K562 (cell line): ENCODE results near the gene MBD4. TPM values are rescaled to one million over a fixed set of nuclear protein-coding genes. Genes with fewer than 3 reads are reported as not detected.

ENCODE experiments used
- MCM7 ChIP-seq, 2 experiments: fragments of 450-650 bp; IDR thresholded peaks; 2 replicates each; pipeline ENCODE4 v1.6.1; 2016 to 2018
- NFE2L1 ChIP-seq: fragments of 450-650 bp; IDR thresholded peaks from 2 replicates; pipeline ENCODE4 v1.6.1; 2016; ENCODE audit warnings: missing genetic modification characterization, low read depth, mild to moderate bottlenecking, missing compliant biosample characterization, moderate library complexity, borderline replicate concordance
- SMARCC2 ChIP-seq: fragments of 450-650 bp; IDR thresholded peaks from 2 replicates; pipeline ENCODE4 v1.6.1; 2017; ENCODE audit warnings: antibody characterized with exemption, moderate library complexity, mild to moderate bottlenecking, low read depth
- YBX1 ChIP-seq: fragments of 450-650 bp; IDR thresholded peaks from 2 replicates; pipeline ENCODE4 v1.7.1; 2016; ENCODE audit warnings: mild to moderate bottlenecking
- ZNF121 ChIP-seq: sonication (generic); formaldehyde crosslinking; conservative IDR thresholded peaks from 2 replicates; pipeline ENCODE4 v1.8.0; 2022; ENCODE audit warnings: missing genetic modification reagents
- ZNF274 ChIP-seq: IDR thresholded peaks from 2 replicates; pipeline ENCODE4 v1.6.1; 2011; ENCODE audit warnings: low read depth, mild to moderate bottlenecking, low read length, moderate library complexity, borderline replicate concordance
- ZNF407 ChIP-seq: fragments of 450-650 bp; IDR thresholded peaks from 2 replicates; pipeline ENCODE4 v1.6.1; 2016; ENCODE audit warnings: low read depth
- ZNF639 ChIP-seq, 2 experiments: fragments of 200-800 bp in 1 of 2; sonication (Bioruptor generic) in 1 of 2; sonication (generic) in 1 of 2; formaldehyde crosslinking in 1 of 2; IDR thresholded peaks in 1 of 2; conservative IDR thresholded peaks in 1 of 2; 2 replicates each; pipeline versions ENCODE4 v1.5.0 to v1.6.1; 2016 to 2020; ENCODE audit warnings: missing compliant biosample characterization in 1 of 2, missing genetic modification characterization in 1 of 2, missing genetic modification reagents in 1 of 2
- polyA plus RNA-seq, 8 experiments: library from polyadenylated mRNA; depleted of rRNA in 4 of 8; stranded (reverse) in 5 of 8; unstranded in 3 of 8; fragments of >200 nt; fragmentation: Nextera tagmentation in 2 of 8; fragmentation: Illumina TruSeq in 1 of 8; extraction: Ambion mirVana in 2 of 8; extraction: Trizol in 1 of 8; gene quantifications; 2 replicates each; pipeline versions ENCODE4 v1.2.1 to v1.2.3, GENCODE V29; 2011 to 2014; ENCODE audit warnings: inconsistent platforms in 1 of 8, missing spikeins in 1 of 8
- total RNA-seq, 7 experiments: library from RNA; depleted of rRNA in 6 of 7; stranded (reverse); fragments of >200 nt in 6 of 7; fragmentation: Illumina TruSeq in 2 of 7; extraction: Trizol in 2 of 7; gene quantifications; 2 replicates each; pipeline versions ENCODE4 v1.2.1 to v1.2.3, GENCODE V29; 2011 to 2021; ENCODE audit warnings: low replicate concordance in 1 of 7
- TF ChIP-seq, protein P1 (sequence below): fragments of 250-450 bp; sonication (Bioruptor Pico); IDR thresholded peaks from 2 replicates; pipeline ENCODE4 v1.4.0; 2020
- TF ChIP-seq, protein P2 (sequence below): fragments of 450-650 bp; formaldehyde crosslinking; IDR thresholded peaks from 2 replicates; pipeline ENCODE4 v1.4.0; 2022; ENCODE audit warnings: missing genetic modification characterization

MBD4 gene
- total and polyA plus RNA-seq, 9 of the 15 experiments (the other 6 are each of a cell fraction or from before 2014, with no cell fraction given): 13.3 to 63.9 (median 39.0) TPM

DNA sequence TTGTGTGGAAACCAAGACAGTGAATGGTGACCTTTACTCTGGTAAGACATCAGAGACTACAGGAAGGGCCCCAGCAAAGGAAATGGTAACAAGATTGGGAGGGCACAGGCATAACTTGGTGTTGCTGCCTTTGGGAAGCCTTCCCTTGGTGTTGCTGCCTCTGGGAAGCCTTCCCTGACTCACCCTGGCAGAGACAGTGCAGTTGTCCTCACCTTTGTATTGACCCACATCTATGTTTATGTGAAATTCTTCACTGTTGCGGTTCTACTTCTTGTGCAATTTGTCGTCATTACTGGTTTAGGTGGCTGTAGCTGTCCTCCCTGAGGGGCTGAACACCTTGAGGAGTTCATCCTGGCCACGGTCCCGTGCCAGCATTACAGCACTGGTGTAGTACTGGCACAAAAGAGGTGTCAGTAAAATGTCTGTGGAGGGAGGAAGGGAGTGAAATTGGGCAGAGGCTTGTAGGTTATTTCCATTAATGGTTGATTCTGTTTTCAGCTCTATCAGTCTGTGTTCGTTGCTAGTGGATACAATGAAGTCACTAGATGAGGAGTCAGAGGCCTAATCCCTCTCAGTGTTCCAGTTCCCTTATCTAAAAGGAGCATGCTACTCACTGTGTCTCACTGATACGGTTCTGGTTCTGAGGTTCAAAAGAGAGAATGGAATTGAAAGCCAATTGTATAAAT is 21.9 kb upstream of the MBD4 start (continued):
- TF ChIP-seq ZNF639 (CRISPR knock-in tag; conservative IDR thresholded peaks at IDR 0.05 in 1 of 2, IDR thresholded peaks at IDR 0.05 in 1 of 2) (peak in 1 of 2 experiments; percentile 81; a peak in 2 of 4 replicates), SMARCC2 (peak; percentile 96), NFE2L1 (tag) (no peak), ZNF407 (no peak), ZNF121 (CRISPR knock-in tag) (no peak), ZNF274 (no peak), MCM7 (IDR thresholded peaks at IDR 0.05) (no peak), YBX1 (no peak)
- TF ChIP-seq, protein P1, sequence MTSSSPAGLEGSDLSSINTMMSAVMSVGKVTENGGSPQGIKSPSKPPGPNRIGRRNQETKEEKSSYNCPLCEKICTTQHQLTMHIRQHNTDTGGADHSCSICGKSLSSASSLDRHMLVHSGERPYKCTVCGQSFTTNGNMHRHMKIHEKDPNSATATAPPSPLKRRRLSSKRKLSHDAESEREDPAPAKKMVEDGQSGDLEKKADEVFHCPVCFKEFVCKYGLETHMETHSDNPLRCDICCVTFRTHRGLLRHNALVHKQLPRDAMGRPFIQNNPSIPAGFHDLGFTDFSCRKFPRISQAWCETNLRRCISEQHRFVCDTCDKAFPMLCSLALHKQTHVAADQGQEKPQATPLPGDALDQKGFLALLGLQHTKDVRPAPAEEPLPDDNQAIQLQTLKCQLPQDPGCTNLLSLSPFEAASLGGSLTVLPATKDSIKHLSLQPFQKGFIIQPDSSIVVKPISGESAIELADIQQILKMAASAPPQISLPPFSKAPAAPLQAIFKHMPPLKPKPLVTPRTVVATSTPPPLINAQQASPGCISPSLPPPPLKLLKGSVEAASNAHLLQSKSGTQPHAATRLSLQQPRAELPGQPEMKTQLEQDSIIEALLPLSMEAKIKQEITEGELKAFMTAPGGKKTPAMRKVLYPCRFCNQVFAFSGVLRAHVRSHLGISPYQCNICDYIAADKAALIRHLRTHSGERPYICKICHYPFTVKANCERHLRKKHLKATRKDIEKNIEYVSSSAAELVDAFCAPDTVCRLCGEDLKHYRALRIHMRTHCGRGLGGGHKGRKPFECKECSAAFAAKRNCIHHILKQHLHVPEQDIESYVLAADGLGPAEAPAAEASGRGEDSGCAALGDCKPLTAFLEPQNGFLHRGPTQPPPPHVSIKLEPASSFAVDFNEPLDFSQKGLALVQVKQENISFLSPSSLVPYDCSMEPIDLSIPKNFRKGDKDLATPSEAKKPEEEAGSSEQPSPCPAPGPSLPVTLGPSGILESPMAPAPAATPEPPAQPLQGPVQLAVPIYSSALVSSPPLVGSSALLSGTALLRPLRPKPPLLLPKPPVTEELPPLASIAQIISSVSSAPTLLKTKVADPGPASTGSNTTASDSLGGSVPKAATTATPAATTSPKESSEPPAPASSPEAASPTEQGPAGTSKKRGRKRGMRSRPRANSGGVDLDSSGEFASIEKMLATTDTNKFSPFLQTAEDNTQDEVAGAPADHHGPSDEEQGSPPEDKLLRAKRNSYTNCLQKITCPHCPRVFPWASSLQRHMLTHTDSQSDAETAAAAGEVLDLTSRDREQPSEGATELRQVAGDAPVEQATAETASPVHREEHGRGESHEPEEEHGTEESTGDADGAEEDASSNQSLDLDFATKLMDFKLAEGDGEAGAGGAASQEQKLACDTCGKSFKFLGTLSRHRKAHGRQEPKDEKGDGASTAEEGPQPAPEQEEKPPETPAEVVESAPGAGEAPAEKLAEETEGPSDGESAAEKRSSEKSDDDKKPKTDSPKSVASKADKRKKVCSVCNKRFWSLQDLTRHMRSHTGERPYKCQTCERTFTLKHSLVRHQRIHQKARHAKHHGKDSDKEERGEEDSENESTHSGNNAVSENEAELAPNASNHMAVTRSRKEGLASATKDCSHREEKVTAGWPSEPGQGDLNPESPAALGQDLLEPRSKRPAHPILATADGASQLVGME: no peak
- TF ChIP-seq, protein P2, sequence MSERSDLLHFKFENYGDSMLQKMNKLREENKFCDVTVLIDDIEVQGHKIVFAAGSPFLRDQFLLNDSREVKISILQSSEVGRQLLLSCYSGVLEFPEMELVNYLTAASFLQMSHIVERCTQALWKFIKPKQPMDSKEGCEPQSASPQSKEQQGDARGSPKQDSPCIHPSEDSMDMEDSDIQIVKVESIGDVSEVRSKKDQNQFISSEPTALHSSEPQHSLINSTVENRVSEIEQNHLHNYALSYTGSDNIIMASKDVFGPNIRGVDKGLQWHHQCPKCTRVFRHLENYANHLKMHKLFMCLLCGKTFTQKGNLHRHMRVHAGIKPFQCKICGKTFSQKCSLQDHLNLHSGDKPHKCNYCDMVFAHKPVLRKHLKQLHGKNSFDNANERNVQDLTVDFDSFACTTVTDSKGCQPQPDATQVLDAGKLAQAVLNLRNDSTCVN: no peak
